Transverse colon (tissue), 4 donors: ENCODE measurements around the gene AJM1.

Source experiments
- POLR2A ChIP-seq: fragments of 450-650 bp; IDR thresholded peaks from one replicate; pipeline ENCODE4 v1.6.1; 2016; ENCODE audit warnings: antibody characterized with exemption, mild to moderate bottlenecking, moderate library complexity
- POLR2AphosphoS5 ChIP-seq, 3 donors: sonication (generic); formaldehyde crosslinking; IDR thresholded peaks; one replicate each; pipeline ENCODE4 v1.6.1; 2016; ENCODE audit warnings: antibody characterized with exemption in 3 of 3
- TF ChIP-seq, protein P1 (sequence below), 5 experiments: fragments of 200-600 bp in 3 of 5; fragments of 450-650 bp in 2 of 5; sonication (generic) in 3 of 5; IDR thresholded peaks; 1 replicate in 2 of 5; 2 replicates in 3 of 5; pipeline ENCODE4 v1.5.1; 2016 to 2017; ENCODE audit warnings: antibody characterized with exemption in 5 of 5, inconsistent platforms in 3 of 5, mild to moderate bottlenecking in 2 of 5, moderate library complexity in 1 of 5

- TF ChIP-seq, protein P1, sequence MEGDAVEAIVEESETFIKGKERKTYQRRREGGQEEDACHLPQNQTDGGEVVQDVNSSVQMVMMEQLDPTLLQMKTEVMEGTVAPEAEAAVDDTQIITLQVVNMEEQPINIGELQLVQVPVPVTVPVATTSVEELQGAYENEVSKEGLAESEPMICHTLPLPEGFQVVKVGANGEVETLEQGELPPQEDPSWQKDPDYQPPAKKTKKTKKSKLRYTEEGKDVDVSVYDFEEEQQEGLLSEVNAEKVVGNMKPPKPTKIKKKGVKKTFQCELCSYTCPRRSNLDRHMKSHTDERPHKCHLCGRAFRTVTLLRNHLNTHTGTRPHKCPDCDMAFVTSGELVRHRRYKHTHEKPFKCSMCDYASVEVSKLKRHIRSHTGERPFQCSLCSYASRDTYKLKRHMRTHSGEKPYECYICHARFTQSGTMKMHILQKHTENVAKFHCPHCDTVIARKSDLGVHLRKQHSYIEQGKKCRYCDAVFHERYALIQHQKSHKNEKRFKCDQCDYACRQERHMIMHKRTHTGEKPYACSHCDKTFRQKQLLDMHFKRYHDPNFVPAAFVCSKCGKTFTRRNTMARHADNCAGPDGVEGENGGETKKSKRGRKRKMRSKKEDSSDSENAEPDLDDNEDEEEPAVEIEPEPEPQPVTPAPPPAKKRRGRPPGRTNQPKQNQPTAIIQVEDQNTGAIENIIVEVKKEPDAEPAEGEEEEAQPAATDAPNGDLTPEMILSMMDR (IDR thresholded peaks at IDR 0.05): no peak
- TF ChIP-seq POLR2A (no peak), POLR2AphosphoS5 (IDR thresholded peaks at IDR 0.05) (no peak)
Measured at GRCh38 chr9:136860529-136860928, 18.3 kb downstream of the AJM1 start.
